Naive thymus-derived CD4-positive, alpha-beta T cell (primary cell): Measurements from ENCODE around the gene CCDC88C. TPM values are rescaled to one million over a fixed set of nuclear protein-coding genes. Genes with fewer than 3 reads are reported as not detected.

Source experiments
- ATAC-seq: fragments of 150-1000 bp; cut with Tn5 transposase; 2 replicates; pipeline ENCODE4 v1.10.0; 2021; ENCODE audit warnings: mild to moderate bottlenecking, moderate library complexity
- CTCF ChIA-PET: fragments of 350-600 bp; sonication (Branson Sonifier 250); formaldehyde crosslinking; loops from one replicate; lab custom pipeline; 2021; ENCODE audit warnings: antibody characterized with exemption; lab: Charles Lee
- POLR2A ChIA-PET: fragments of 350-600 bp; sonication (Branson Sonifier 250); formaldehyde crosslinking; loops from one replicate; lab custom pipeline; 2021; ENCODE audit warnings: antibody characterized with exemption, inconsistent platforms; lab: Charles Lee
- DNase-seq, 9 donors: peaks; one replicate each; pipeline versions ENCODE4 v3.0.0 to v3.0.0-alpha.2; 2020 to 2022; ENCODE audit warnings: mixed read lengths in 1 of 9
- H3K27ac ChIP-seq: one replicate; pipeline ENCODE4 v1.7.0; 2013; ENCODE audit warnings: mild to moderate bottlenecking, low read depth, low read length, moderate library complexity
- H3K27me3 ChIP-seq, 2 donors: one replicate each; pipeline ENCODE4 v1.7.0; 2013; ENCODE audit warnings: low read length in 2 of 2, mild to moderate bottlenecking in 2 of 2, moderate library complexity in 2 of 2; ENCODE audit not compliant: control insufficient read depth in 2 of 2, insufficient read depth in 2 of 2
- H3K36me3 ChIP-seq, 3 experiments: 1 replicate in 2 of 3; 2 replicates in 1 of 3; pipeline ENCODE4 v1.7.0; 2013; ENCODE audit warnings: low read length in 3 of 3, mild to moderate bottlenecking in 3 of 3, moderate library complexity in 1 of 3; ENCODE audit not compliant: insufficient read depth in 3 of 3, control insufficient read depth in 2 of 3
- H3K4me1 ChIP-seq, 2 donors: one replicate each; pipeline ENCODE4 v1.7.0; 2013; ENCODE audit warnings: low read length in 2 of 2, mild to moderate bottlenecking in 2 of 2, moderate library complexity in 1 of 2; ENCODE audit not compliant: control insufficient read depth in 2 of 2, insufficient read depth in 2 of 2
- H3K4me3 ChIP-seq: 2 replicates; pipeline ENCODE4 v1.7.0; 2013; ENCODE audit warnings: mild to moderate bottlenecking, low read length
- H3K9me3 ChIP-seq, 3 experiments: 1 replicate in 2 of 3; 2 replicates in 1 of 3; pipeline ENCODE4 v1.7.0; 2013; ENCODE audit warnings: low read length in 3 of 3; ENCODE audit not compliant: control insufficient read depth in 2 of 3
- H3K27ac Mint-ChIP-seq, 9 donors: one replicate each; pipeline ENCODE4 v1.8.0; 2020 to 2022; ENCODE audit warnings: mixed read lengths in 9 of 9, mild to moderate bottlenecking in 8 of 9, moderate library complexity in 5 of 9, inconsistent platforms in 2 of 9
- H3K27me3 Mint-ChIP-seq, 5 donors: one replicate each; pipeline ENCODE4 v1.8.0; 2021 to 2022; ENCODE audit warnings: mixed read lengths in 5 of 5, mild to moderate bottlenecking in 1 of 5
- H3K36me3 Mint-ChIP-seq, 5 donors: one replicate each; pipeline ENCODE4 v1.8.0; 2020 to 2022; ENCODE audit warnings: mixed read lengths in 5 of 5, mild to moderate bottlenecking in 3 of 5, inconsistent platforms in 1 of 5
- H3K4me1 Mint-ChIP-seq, 7 donors: one replicate each; pipeline ENCODE4 v1.8.0; 2020 to 2022; ENCODE audit warnings: mixed read lengths in 7 of 7, mild to moderate bottlenecking in 3 of 7, inconsistent platforms in 1 of 7
- H3K4me3 Mint-ChIP-seq, 10 donors: one replicate each; pipeline ENCODE4 v1.8.0; 2020 to 2022; ENCODE audit warnings: mild to moderate bottlenecking in 10 of 10, mixed read lengths in 10 of 10, moderate library complexity in 6 of 10, inconsistent platforms in 2 of 10
- H3K9me3 Mint-ChIP-seq, 11 donors: one replicate each; pipeline ENCODE4 v1.8.0; 2020 to 2022; ENCODE audit warnings: mixed read lengths in 11 of 11, mild to moderate bottlenecking in 4 of 11, inconsistent platforms in 1 of 11, moderate library complexity in 1 of 11
- intact Hi-C, 2 donors: fragments of 100-400 bp; cut with micrococcal nuclease; formaldehyde crosslinking; loops; one replicate each; pipeline ENCODE4 v1.15.1; 2023
- polyA plus RNA-seq, 2 donors: library from polyadenylated mRNA; unstranded; fragments of 300-500 nt; fragmentation: Illumina TruSeq; gene quantifications; one replicate each; pipeline ENCODE4 v1.2.3, GENCODE V29; 2021
- total RNA-seq, 6 experiments: library from RNA in 5 of 6; stranded (reverse) in 5 of 6; gene quantifications; 1 replicate in 5 of 6; 2 replicates in 1 of 6; pipeline ENCODE4 v1.2.3 and lab custom pipeline; 2021 to 2026

The CCDC88C gene
- total and polyA plus RNA-seq, 7 experiments from 2014 or later, result 23.6 to 324 (median 274) TPM

- ChIA-PET POLR2A (interaction anchor here (0.9 to 6.8 kb wide), 11 partner anchors 10 to 43 kb away, joined by 3 to 90 read pairs (median 4); partner anchors contain the start of gene CCDC88C), CTCF (interaction anchor here (0.9 to 1.8 kb wide), 5 partner anchors 21 to 48 kb away, joined by 3 to 4 read pairs (median 4); no protein-coding TSS in a partner anchor)
- H3K27me3 ChIP-seq, result no peaks in the 10 kb centered on the region
- H3K36me3 ChIP-seq, result no peaks in the 10 kb centered on the region
- intact Hi-C loops, result no loop called here
- Mint-ChIP-seq H3K9me3 (no peaks in the 10 kb centered on the region), H3K4me1 (peaks cover 87 to 100% (median 99%) of the 10 kb centered on the region in 7 donors), H3K27me3 (no peaks in the 10 kb centered on the region), H3K4me3 (peak overlapping the region; percentile 58 to 87 (median 76)), H3K36me3 (peaks cover 0 to 7% (median 0%) of the 10 kb centered on the region in 5 donors), H3K27ac (peak overlapping the region; percentile 80 to 98 (median 93))
- no peak for ATAC-seq
- no peaks in the 10 kb centered on the region for H3K9me3 ChIP-seq
- peaks cover 95 to 99% of the 10 kb centered on the region in 2 donors for H3K4me1 ChIP-seq
- peak overlapping the region; percentile 34 for H3K4me3 ChIP-seq
- DNase-seq, result no peak
- H3K27ac ChIP-seq, result peak overlapping the region; percentile 80
Measured at GRCh38 chr14:91371011-91371989, 46.3 kb downstream of the CCDC88C start.

- no peaks in the 10 kb centered on the region for H3K9me3 Mint-ChIP-seq
- H3K4me3 ChIP-seq, result peak overlapping the region; percentile 33
- H3K4me1 ChIP-seq, result peaks cover 94 to 99% of the 10 kb centered on the region in 2 donors
- H3K4me1 Mint-ChIP-seq, result peaks cover 86 to 100% (median 96%) of the 10 kb centered on the region in 7 donors
- POLR2A ChIA-PET, result interaction anchor here (0.8 to 6.3 kb wide), 7 partner anchors 10 to 45 kb away, joined by 3 to 90 read pairs (median 4); partner anchors contain the start of gene CCDC88C
- H3K36me3 Mint-ChIP-seq, result peaks cover 0 to 7% (median 0%) of the 10 kb centered on the region in 5 donors
- H3K27ac Mint-ChIP-seq, result peak overlapping the region; percentile 81 to 98 (median 94)
- no peaks in the 10 kb centered on the region for H3K27me3 ChIP-seq
- H3K9me3 ChIP-seq, result no peaks in the 10 kb centered on the region
- H3K36me3 ChIP-seq, result no peaks in the 10 kb centered on the region
- intact Hi-C loops, result no loop called here
- peak overlapping the region; percentile 80 for H3K27ac ChIP-seq
- DNase-seq, result peak in 2 of 9 donors; percentile 51 to 56
- peak overlapping the region; percentile 67 to 87 (median 79) for H3K4me3 Mint-ChIP-seq
- no peak for ATAC-seq
- CTCF ChIA-PET, result interaction anchor here (0.6 to 1.8 kb wide), 2 partner anchors 20 to 46 kb away, joined by 4 to 5 read pairs; no protein-coding TSS in a partner anchor
- H3K27me3 Mint-ChIP-seq, result no peaks in the 10 kb centered on the region
Measured at GRCh38 chr14:91369628-91370445, 47.8 kb downstream of the CCDC88C start.

- no peak for DNase-seq
- peak overlapping the region; percentile 75 to 98 (median 95) for H3K27ac Mint-ChIP-seq
Measured at GRCh38 chr14:91368776-91369416, 48.7 kb downstream of the CCDC88C start.

GRCh38 chr14:91367173-91368171, 50.1 kb downstream of the CCDC88C start:
- peaks cover 86 to 88% of the 10 kb centered on the region in 2 donors for H3K4me1 ChIP-seq
- intact Hi-C loops, result loop anchor here (1.0 to 2.0 kb wide), 5 partner anchors 8 to 51 kb away; no protein-coding TSS in a partner anchor
- Mint-ChIP-seq H3K9me3 (no peaks in the 10 kb centered on the region), H3K27me3 (no peaks in the 10 kb centered on the region), H3K4me1 (peaks cover 65 to 97% (median 87%) of the 10 kb centered on the region in 7 donors), H3K36me3 (peaks cover 0 to 2% (median 0%) of the 10 kb centered on the region in 5 donors), H3K4me3 (peak overlapping the region; percentile 69 to 89 (median 82)), H3K27ac (peak overlapping the region; percentile 71 to 97 (median 93))
- peak overlapping the region; percentile 23 for H3K4me3 ChIP-seq
- DNase-seq (peak in 8 of 9 donors; percentile 40 to 90 (median 60)), ATAC-seq (peak; percentile 86)
- H3K27me3 ChIP-seq, result no peaks in the 10 kb centered on the region
- peak overlapping the region; percentile 80 for H3K27ac ChIP-seq
- H3K36me3 ChIP-seq, result no peaks in the 10 kb centered on the region
- ChIA-PET POLR2A (interaction anchor here (0.9 to 2.6 kb wide), 6 partner anchors 13 to 49 kb away, joined by 3 to 13 read pairs (median 6); no protein-coding TSS in a partner anchor), CTCF (interaction anchor here (0.6 to 1.6 kb wide), 4 partner anchors 10 to 53 kb away, joined by 3 to 5 read pairs (median 4); no protein-coding TSS in a partner anchor)
- no peaks in the 10 kb centered on the region for H3K9me3 ChIP-seq

More at GRCh38 chr14:91368776-91369416, 48.7 kb downstream of the CCDC88C start:
- peaks cover 90 to 99% of the 10 kb centered on the region in 2 donors for H3K4me1 ChIP-seq
- intact Hi-C loops, result no loop called here
- peaks cover 79 to 100% (median 96%) of the 10 kb centered on the region in 7 donors for H3K4me1 Mint-ChIP-seq
- ChIA-PET CTCF (no interaction called here), POLR2A (interaction anchor here (1.0 to 1.1 kb wide), 3 partner anchors 10 to 39 kb away, joined by 3 to 5 read pairs (median 3); no protein-coding TSS in a partner anchor)
- H3K9me3 Mint-ChIP-seq, result no peaks in the 10 kb centered on the region
- no peaks in the 10 kb centered on the region for H3K9me3 ChIP-seq
- ATAC-seq, result no peak
- no peaks in the 10 kb centered on the region for H3K27me3 Mint-ChIP-seq
- peak overlapping the region; percentile 47 to 87 (median 79) for H3K4me3 Mint-ChIP-seq
- H3K27me3 ChIP-seq, result no peaks in the 10 kb centered on the region
- H3K36me3 Mint-ChIP-seq, result peaks cover 0 to 2% (median 0%) of the 10 kb centered on the region in 5 donors
- H3K4me3 ChIP-seq, result no peak overlapping the region
- peak overlapping the region; percentile 80 for H3K27ac ChIP-seq
- H3K36me3 ChIP-seq, result no peaks in the 10 kb centered on the region

- no peak for ATAC-seq
- no peaks in the 10 kb centered on the region for H3K9me3 ChIP-seq
- H3K27ac ChIP-seq, result peak overlapping the region; percentile 80
- H3K27me3 ChIP-seq, result no peaks in the 10 kb centered on the region
- intact Hi-C loops, result loop anchor here (1.0 to 2.0 kb wide), 5 partner anchors 9 to 52 kb away; no protein-coding TSS in a partner anchor
- H3K36me3 ChIP-seq, result no peaks in the 10 kb centered on the region
- peak overlapping the region; percentile 69 to 89 (median 82) for H3K4me3 Mint-ChIP-seq
- POLR2A ChIA-PET, result interaction anchor here (0.6 to 2.6 kb wide), 7 partner anchors 9 to 84 kb away, joined by 3 to 13 read pairs (median 6); no protein-coding TSS in a partner anchor
- no peak for DNase-seq
- H3K4me1 Mint-ChIP-seq, result peaks cover 65 to 96% (median 86%) of the 10 kb centered on the region in 7 donors
- H3K27ac Mint-ChIP-seq, result peak overlapping the region; percentile 71 to 97 (median 93)
- no peaks in the 10 kb centered on the region for H3K27me3 Mint-ChIP-seq
- CTCF ChIA-PET, result interaction anchor here (0.6 to 1.6 kb wide), 3 partner anchors 10 to 37 kb away, joined by 4 to 5 read pairs (median 5); no protein-coding TSS in a partner anchor
- no peaks in the 10 kb centered on the region for H3K9me3 Mint-ChIP-seq
- peaks cover 0 to 2% (median 0%) of the 10 kb centered on the region in 5 donors for H3K36me3 Mint-ChIP-seq
- peak overlapping the region; percentile 23 for H3K4me3 ChIP-seq
- H3K4me1 ChIP-seq, result peaks cover 80 to 81% of the 10 kb centered on the region in 2 donors
Measured at GRCh38 chr14:91366749-91367148, 50.9 kb downstream of the CCDC88C start.
